PFSK-1 (cell line): ENCODE data around the gene SLAMF9.

Experiments
- FOXP2 ChIP-seq: optimal IDR thresholded peaks from 2 replicates; pipeline ENCODE3; 2011; ENCODE audit warnings: borderline replicate concordance, control low read depth, inconsistent platforms; ENCODE audit not compliant: insufficient read depth; ENCODE audit errors: extremely low read length, extremely low read depth
- POLR2AphosphoS5 ChIP-seq: IDR thresholded peaks from 2 replicates; pipeline ENCODE4 v1.6.1; 2012; ENCODE audit warnings: low read depth, mild to moderate bottlenecking, control low read depth, low read length, moderate library complexity
- REST ChIP-seq, 2 experiments: IDR thresholded peaks; 2 replicates each; pipeline versions ENCODE4 v1.6.1 to v1.8.0; 2011 to 2012; ENCODE audit warnings: low read depth in 2 of 2, low read length in 2 of 2, control low read depth in 1 of 2, inconsistent platforms in 1 of 2, mild to moderate bottlenecking in 1 of 2, moderate library complexity in 1 of 2; ENCODE audit not compliant: insufficient read depth in 1 of 2
- SIN3A ChIP-seq: IDR thresholded peaks from 2 replicates; pipeline ENCODE4 v1.6.1; 2012; ENCODE audit warnings: mild to moderate bottlenecking, low read length, moderate library complexity, borderline replicate concordance; ENCODE audit not compliant: insufficient read depth
- TAF1 ChIP-seq: IDR thresholded peaks from 2 replicates; pipeline ENCODE4 v1.6.1; 2012; ENCODE audit warnings: low read length, control low read depth, borderline replicate concordance; ENCODE audit not compliant: insufficient read depth

The SLAMF9 gene

DNA sequence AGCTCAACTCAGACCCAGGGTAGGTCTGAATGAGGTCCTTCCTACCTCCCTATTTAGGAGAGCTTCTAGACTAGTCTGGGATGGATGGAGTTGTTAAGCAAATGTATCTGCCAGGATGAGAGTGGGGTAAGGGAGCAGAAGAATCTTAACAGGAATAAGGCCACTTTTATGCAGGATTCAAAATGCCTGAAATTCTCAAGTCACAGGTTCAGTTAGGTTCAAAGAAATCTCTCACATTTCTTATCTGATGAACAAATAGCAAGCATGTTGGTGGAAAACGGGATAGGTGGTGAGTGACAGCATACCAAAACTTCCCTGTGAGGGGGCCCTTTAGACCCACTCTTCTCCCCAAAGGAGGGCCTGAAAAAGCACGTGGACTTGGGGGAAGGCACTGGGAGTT lies 3.0 kb downstream of the SLAMF9 start:
- no peak for TF ChIP-seq TAF1
- no peak for TF ChIP-seq FOXP2
- TF ChIP-seq POLR2AphosphoS5 = no peak
- no peak for TF ChIP-seq SIN3A
- no peak for TF ChIP-seq REST (IDR thresholded peaks at IDR 0.05; ENCODE audit: insufficient read depth in 1 of 2, low read depth in 2 of 2, low read length in 2 of 2)

GRCh38 chr1:159949981-159950381 lies 4.1 kb downstream of the SLAMF9 start:
- TF ChIP-seq SIN3A = no peak
- no peak for TF ChIP-seq FOXP2
- no peak for TF ChIP-seq REST (IDR thresholded peaks at IDR 0.05; ENCODE audit: insufficient read depth in 1 of 2, low read depth in 2 of 2, low read length in 2 of 2)

DNA sequence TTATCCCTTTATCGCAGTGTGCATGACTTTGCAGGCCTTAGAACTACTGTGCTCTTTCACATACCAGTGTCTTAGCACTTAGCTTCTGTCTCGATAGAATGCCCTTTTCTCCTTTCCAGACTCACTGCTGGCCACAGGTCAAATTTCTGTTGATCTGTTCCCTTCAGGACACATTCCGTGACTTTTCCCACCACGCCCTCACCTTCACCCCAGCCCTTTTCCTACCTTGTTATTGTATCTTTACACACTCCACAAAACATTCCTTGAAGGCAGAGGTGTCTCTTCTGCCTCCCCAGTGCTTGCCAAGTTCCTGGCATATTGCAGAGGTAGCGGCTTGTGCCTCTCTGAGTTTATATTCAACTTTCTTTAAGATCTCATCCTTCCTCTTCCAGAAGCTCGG lies 4.9 kb downstream of the SLAMF9 start:
- no peak for TF ChIP-seq FOXP2
- no peak for TF ChIP-seq REST (IDR thresholded peaks at IDR 0.05; ENCODE audit: insufficient read depth in 1 of 2, low read depth in 2 of 2, low read length in 2 of 2)
- TF ChIP-seq TAF1 = no peak
- TF ChIP-seq POLR2AphosphoS5 = no peak
- TF ChIP-seq SIN3A = no peak

- TF ChIP-seq TAF1 (no peak), REST (IDR thresholded peaks at IDR 0.05; ENCODE audit: insufficient read depth in 1 of 2, low read depth in 2 of 2, low read length in 2 of 2) (no peak), FOXP2 (no peak), SIN3A (no peak), POLR2AphosphoS5 (no peak)
Observed at GRCh38 chr1:159947942-159948341, 6.1 kb downstream of the SLAMF9 start.
